HCT116 (cell line): Measurements from ENCODE around the gene USP33. TPM values are rescaled to one million over a fixed set of nuclear protein-coding genes. Genes with fewer than 3 reads are reported as not detected.

Experiments used
- ATAC-seq: fragments of 200-7000 bp; cut with Tn5 transposase; 2 replicates; pipeline ENCODE4 v1.9.1; 2020; ENCODE audit warnings: mild to moderate bottlenecking, moderate library complexity
- BruUV-seq: library from RNA; stranded (reverse); fragments of 400-500 nt; replicated peaks from 2 replicates; lab custom pipeline; 2021; lab: Mats Ljungman, UMichigan
- CTCF ChIA-PET: fragments of 300-600 bp; sonication (Branson Sonifier 250); formaldehyde crosslinking; loops from one replicate; lab custom pipeline; 2021; ENCODE audit warnings: antibody characterized with exemption; lab: Charles Lee
- POLR2A ChIA-PET: fragments of 300-600, 350-600 bp; sonication (Branson Sonifier 250); formaldehyde crosslinking; loops from one replicate; lab custom pipeline; 2021; ENCODE audit warnings: antibody characterized with exemption; lab: Charles Lee
- RAD21 ChIA-PET, 2 experiments: fragments of 300-600 bp; sonication (Branson Sonifier 250); formaldehyde crosslinking; loops; one replicate each; lab custom pipeline; 2023; ENCODE audit warnings: low total read pairs in 2 of 2; ENCODE audit not compliant: uncharacterized antibody in 2 of 2, unreplicated experiment in 2 of 2, low non-redundant PET in 1 of 2; lab: Charles Lee
- DNase-seq: peaks from one replicate; pipeline ENCODE4 v3.0.0-alpha.2; 2010; ENCODE audit warnings: low read depth, low spot score
- H2AFZ ChIP-seq: fragments of 200-600 bp; shearing (Covaris generic), sonication (generic); 2 replicates; pipeline ENCODE4 v1.6.1; 2017; ENCODE audit warnings: low read depth, mixed run types, mixed read lengths, antibody characterized with exemption, low read length; ENCODE audit not compliant: poor library complexity, severe bottlenecking
- H3K27ac ChIP-seq: 2 replicates; pipeline ENCODE4 v1.5.1; 2012; ENCODE audit warnings: low read depth, low read length
- H3K27me3 ChIP-seq: fragments of 200-600 bp; sonication (generic); 2 replicates; pipeline ENCODE4 v1.6.1; 2016; ENCODE audit warnings: mixed run types, low read length, mixed read lengths; ENCODE audit not compliant: insufficient read depth
- H3K36me3 ChIP-seq, 2 experiments: fragments of 200-500 bp in 1 of 2; fragments of 200-600 bp in 1 of 2; sonication (Bioruptor generic) in 1 of 2; sonication (generic) in 1 of 2; 2 replicates each; pipeline versions ENCODE4 v1.5.1 to v1.6.1; 2014 to 2016; ENCODE audit warnings: low read length in 2 of 2, inconsistent platforms in 1 of 2, mixed read lengths in 1 of 2, mixed run types in 1 of 2; ENCODE audit not compliant: insufficient read depth in 2 of 2, control insufficient read depth in 1 of 2
- H3K4me1 ChIP-seq, 2 experiments: fragments of 200-600 bp in 1 of 2; sonication (generic) in 1 of 2; 2 replicates each; pipeline versions ENCODE4 v1.5.1 to v1.6.1; 2012 to 2017; ENCODE audit warnings: low read length in 2 of 2, inconsistent platforms in 1 of 2, mild to moderate bottlenecking in 1 of 2, mixed read lengths in 1 of 2, mixed run types in 1 of 2, moderate library complexity in 1 of 2; ENCODE audit not compliant: insufficient read depth in 2 of 2, control insufficient read depth in 1 of 2
- H3K4me2 ChIP-seq: fragments of 200-600 bp; sonication (generic); 2 replicates; pipeline ENCODE4 v1.6.1; 2017; ENCODE audit warnings: mixed run types, low read length, mixed read lengths
- H3K4me3 ChIP-seq, 2 experiments: fragments of 200-600 bp in 1 of 2; sonication (generic) in 1 of 2; replicated peaks in 1 of 2; 2 replicates each; pipeline ENCODE4 v1.5.1; 2011 to 2016; ENCODE audit warnings: low read length in 2 of 2, control low read depth in 1 of 2, low read depth in 1 of 2, mild to moderate bottlenecking in 1 of 2, mixed read lengths in 1 of 2, mixed run types in 1 of 2
- H3K79me2 ChIP-seq: fragments of 200-600 bp; sonication (generic); 2 replicates; pipeline ENCODE4 v1.6.1; 2017; ENCODE audit warnings: mild to moderate bottlenecking, mixed run types, low read length, moderate library complexity, mixed read lengths; ENCODE audit not compliant: insufficient read depth
- H3K9ac ChIP-seq: fragments of 200-600 bp; sonication (generic); 2 replicates; pipeline ENCODE4 v1.6.1; 2016; ENCODE audit warnings: low read length, mixed read lengths
- H3K9me2 ChIP-seq: fragments of 200-600 bp; sonication (generic), shearing (Covaris generic); 2 replicates; pipeline ENCODE4 v1.6.1; 2017; ENCODE audit warnings: mixed run types, mild to moderate bottlenecking, moderate library complexity; ENCODE audit not compliant: insufficient read depth
- H3K9me3 ChIP-seq, 2 experiments: fragments of 200-500 bp in 1 of 2; fragments of 200-600 bp in 1 of 2; sonication (Bioruptor generic) in 1 of 2; sonication (generic) in 1 of 2; 2 replicates each; pipeline ENCODE4 v1.6.1; 2014 to 2017; ENCODE audit warnings: low read length in 2 of 2, mixed read lengths in 2 of 2, inconsistent platforms in 1 of 2, low read depth in 1 of 2, mild to moderate bottlenecking in 1 of 2, mixed run types in 1 of 2, moderate library complexity in 1 of 2; ENCODE audit not compliant: control insufficient read depth in 1 of 2, insufficient read depth in 1 of 2
- H4K20me1 ChIP-seq: fragments of 200-600 bp; sonication (generic), shearing (Covaris generic); 2 replicates; pipeline ENCODE4 v1.6.1; 2017; ENCODE audit warnings: mixed run types, mild to moderate bottlenecking, moderate library complexity; ENCODE audit not compliant: insufficient read depth
- CBX3 ChIP-seq: IDR thresholded peaks from 2 replicates; pipeline ENCODE4 v1.6.1; 2012; ENCODE audit warnings: low read depth
- CEBPB ChIP-seq: IDR thresholded peaks from 2 replicates; pipeline ENCODE4 v1.6.1; 2012; ENCODE audit warnings: low read depth
- EGR1 ChIP-seq: IDR thresholded peaks from 2 replicates; pipeline ENCODE4 v1.6.1; 2012; ENCODE audit warnings: low read depth
- ELF1 ChIP-seq: IDR thresholded peaks from 2 replicates; pipeline ENCODE4 v1.6.1; 2012; ENCODE audit warnings: low read depth, borderline replicate concordance
- EZH2phosphoT487 ChIP-seq: fragments of 200-600 bp; IDR thresholded peaks from 2 replicates; pipeline ENCODE4 v1.6.1; 2018; ENCODE audit warnings: antibody characterized with exemption, borderline replicate concordance
- FOSL1 ChIP-seq: IDR thresholded peaks from 2 replicates; pipeline ENCODE4 v1.6.1; 2012; ENCODE audit warnings: low read depth
- JUND ChIP-seq: IDR thresholded peaks from 2 replicates; pipeline ENCODE4 v1.6.1; 2012
- POLR2A ChIP-seq: IDR thresholded peaks from 2 replicates; pipeline ENCODE4 v1.7.0; 2011; ENCODE audit warnings: borderline replicate concordance; ENCODE audit not compliant: insufficient read depth, insufficient read length; ENCODE audit errors: extremely low read depth
- POLR2AphosphoS5 ChIP-seq: IDR thresholded peaks from 2 replicates; pipeline ENCODE4 v1.6.1; 2011; ENCODE audit warnings: mild to moderate bottlenecking, low read depth, low read length, moderate library complexity
- RAD21 ChIP-seq: IDR thresholded peaks from 2 replicates; pipeline ENCODE4 v1.6.1; 2012; ENCODE audit warnings: low read depth, mild to moderate bottlenecking
- SP1 ChIP-seq: IDR thresholded peaks from 2 replicates; pipeline ENCODE4 v1.6.1; 2012; ENCODE audit warnings: low read depth
- SRF ChIP-seq: IDR thresholded peaks from 2 replicates; pipeline ENCODE4 v1.6.1; 2012; ENCODE audit warnings: low read depth
- TCF7L2 ChIP-seq: IDR thresholded peaks from 2 replicates; pipeline ENCODE4 v1.7.0; 2011; ENCODE audit warnings: borderline replicate concordance, inconsistent platforms; ENCODE audit not compliant: insufficient read depth, insufficient read length; ENCODE audit errors: extremely low read depth
- ZBTB33 ChIP-seq: IDR thresholded peaks from 2 replicates; pipeline ENCODE4 v1.6.1; 2011; ENCODE audit warnings: mild to moderate bottlenecking, low read length, moderate library complexity; ENCODE audit not compliant: insufficient replicate concordance; ENCODE audit errors: extremely low read depth
- intact Hi-C: fragments of 100-400 bp; cut with micrococcal nuclease; formaldehyde crosslinking; loops from 2 replicates; pipeline ENCODE4 v1.10.0; 2022
- total RNA-seq: library from RNA; stranded (reverse); gene quantifications from one replicate; pipeline ENCODE4 v1.2.1, GENCODE V29; 2021; ENCODE audit not compliant: unreplicated experiment
- TF ChIP-seq, protein P1 (sequence below): IDR thresholded peaks from 2 replicates; pipeline ENCODE4 v1.6.1; 2012
- TF ChIP-seq, protein P2 (sequence below): IDR thresholded peaks from 2 replicates; pipeline ENCODE4 v1.6.1; 2012; ENCODE audit warnings: low read depth

USP33 gene
- total RNA-seq, 1 experiment from 2014 or later: 46.1 TPM

- DNase-seq (no peak), ATAC-seq (no peak)
- Histone ChIP-seq H3K9ac (no peak overlapping the region), H3K9me2 (no peaks in the 10 kb centered on the region), H3K4me2 (no peak overlapping the region), H3K4me3 (no peak overlapping the region), H3K27ac (no peak overlapping the region), H4K20me1 (no peaks in the 10 kb centered on the region), H3K79me2 (no peaks in the 10 kb centered on the region), H3K36me3 (peaks cover 13 to 15% of the 10 kb centered on the region in 2 experiments; a peak in 2 of 4 replicates), H3K4me1 (no peaks in the 10 kb centered on the region), H2AFZ (no peak overlapping the region), H3K9me3 (no peaks in the 10 kb centered on the region), H3K27me3 (no peaks in the 10 kb centered on the region)
- POLR2A ChIA-PET: no interaction called here
- BruUV-seq: no TSS peak
- CTCF ChIA-PET: no interaction called here
- intact Hi-C loops: no loop called here
- no peak for TF ChIP-seq TCF7L2
- no peak for TF ChIP-seq POLR2AphosphoS5
- TF ChIP-seq ZBTB33: no peak
- TF ChIP-seq ELF1: no peak
- TF ChIP-seq CEBPB: no peak
- TF ChIP-seq, protein P1, sequence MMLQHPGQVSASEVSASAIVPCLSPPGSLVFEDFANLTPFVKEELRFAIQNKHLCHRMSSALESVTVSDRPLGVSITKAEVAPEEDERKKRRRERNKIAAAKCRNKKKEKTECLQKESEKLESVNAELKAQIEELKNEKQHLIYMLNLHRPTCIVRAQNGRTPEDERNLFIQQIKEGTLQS: no peak
- TF ChIP-seq CBX3: no peak
- TF ChIP-seq, protein P2, sequence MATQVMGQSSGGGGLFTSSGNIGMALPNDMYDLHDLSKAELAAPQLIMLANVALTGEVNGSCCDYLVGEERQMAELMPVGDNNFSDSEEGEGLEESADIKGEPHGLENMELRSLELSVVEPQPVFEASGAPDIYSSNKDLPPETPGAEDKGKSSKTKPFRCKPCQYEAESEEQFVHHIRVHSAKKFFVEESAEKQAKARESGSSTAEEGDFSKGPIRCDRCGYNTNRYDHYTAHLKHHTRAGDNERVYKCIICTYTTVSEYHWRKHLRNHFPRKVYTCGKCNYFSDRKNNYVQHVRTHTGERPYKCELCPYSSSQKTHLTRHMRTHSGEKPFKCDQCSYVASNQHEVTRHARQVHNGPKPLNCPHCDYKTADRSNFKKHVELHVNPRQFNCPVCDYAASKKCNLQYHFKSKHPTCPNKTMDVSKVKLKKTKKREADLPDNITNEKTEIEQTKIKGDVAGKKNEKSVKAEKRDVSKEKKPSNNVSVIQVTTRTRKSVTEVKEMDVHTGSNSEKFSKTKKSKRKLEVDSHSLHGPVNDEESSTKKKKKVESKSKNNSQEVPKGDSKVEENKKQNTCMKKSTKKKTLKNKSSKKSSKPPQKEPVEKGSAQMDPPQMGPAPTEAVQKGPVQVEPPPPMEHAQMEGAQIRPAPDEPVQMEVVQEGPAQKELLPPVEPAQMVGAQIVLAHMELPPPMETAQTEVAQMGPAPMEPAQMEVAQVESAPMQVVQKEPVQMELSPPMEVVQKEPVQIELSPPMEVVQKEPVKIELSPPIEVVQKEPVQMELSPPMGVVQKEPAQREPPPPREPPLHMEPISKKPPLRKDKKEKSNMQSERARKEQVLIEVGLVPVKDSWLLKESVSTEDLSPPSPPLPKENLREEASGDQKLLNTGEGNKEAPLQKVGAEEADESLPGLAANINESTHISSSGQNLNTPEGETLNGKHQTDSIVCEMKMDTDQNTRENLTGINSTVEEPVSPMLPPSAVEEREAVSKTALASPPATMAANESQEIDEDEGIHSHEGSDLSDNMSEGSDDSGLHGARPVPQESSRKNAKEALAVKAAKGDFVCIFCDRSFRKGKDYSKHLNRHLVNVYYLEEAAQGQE: no peak
- no peak for TF ChIP-seq SP1
- TF ChIP-seq POLR2A: no peak
- TF ChIP-seq EGR1: no peak
- TF ChIP-seq JUND: no peak
- TF ChIP-seq EZH2phosphoT487: no peak
- TF ChIP-seq FOSL1: no peak
- TF ChIP-seq SRF: no peak
- no peak for TF ChIP-seq RAD21
- RAD21 ChIA-PET: no interaction called here
Observed at GRCh38 chr1:77709727-77710126, 49.9 kb downstream of the USP33 start.
